ENCODE results near the gene SNAP23.
"Not testable (repeated sequence)": the region's sequence is repeated elsewhere in the genome, so short reads cannot be mapped to it uniquely, and the experiment has no call there.

Gene SNAP23

DNA sequence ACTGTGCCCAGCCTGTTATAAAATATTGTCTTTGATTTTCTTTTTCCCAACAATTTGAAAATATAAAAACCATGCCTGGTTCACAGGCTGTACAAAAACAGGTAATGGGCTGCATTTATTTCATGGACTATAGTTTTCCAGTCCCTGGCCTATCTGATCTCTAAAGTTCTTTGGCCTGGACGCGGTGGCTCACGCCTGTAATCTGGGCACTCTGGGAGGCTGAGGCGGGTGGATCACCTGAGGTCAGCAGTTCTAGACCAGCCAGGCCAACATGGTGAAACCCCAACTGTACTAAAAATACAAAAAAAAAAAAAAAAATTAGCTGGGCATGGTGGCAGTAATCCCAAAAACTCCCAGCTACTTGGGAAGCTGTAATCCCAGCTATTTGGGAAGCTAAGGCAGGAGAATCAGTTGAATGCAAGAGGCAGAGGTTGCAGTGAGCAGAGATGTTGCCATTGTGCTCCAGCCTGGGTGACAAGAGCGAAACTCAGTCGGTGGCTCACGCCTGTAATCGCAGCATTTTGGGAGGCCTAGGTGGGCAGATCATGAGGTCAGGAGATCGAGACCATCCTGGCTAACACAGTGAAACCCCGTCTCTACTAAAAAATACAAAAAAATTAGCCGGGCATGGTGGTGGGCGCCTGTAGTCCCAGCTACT is 61.2 kb downstream of the SNAP23 start:
- in situ Hi-C loops (cut with MboI; ENCODE audit: low sequenced_read_pairs) = not testable (repeated sequence)

DNA sequence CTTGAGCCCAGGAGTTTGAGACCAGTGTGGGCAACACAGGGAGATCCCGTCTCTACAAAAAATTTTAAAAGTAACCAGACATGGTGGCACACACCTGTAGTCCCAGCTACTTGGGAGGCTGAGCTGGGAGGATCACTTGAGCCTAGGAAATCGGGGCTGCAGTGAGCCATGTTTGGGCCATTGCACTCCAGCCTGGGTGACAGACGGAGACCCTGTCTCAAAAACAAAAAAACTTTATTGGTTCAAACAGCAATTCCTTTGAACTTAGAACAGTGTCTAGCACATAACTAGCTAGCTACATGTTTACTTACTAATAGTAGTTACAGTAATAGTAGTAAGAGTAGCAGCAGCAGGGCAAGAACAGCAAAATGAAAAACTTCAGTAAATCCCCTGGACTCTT is 63.3 kb downstream of the SNAP23 start:
- in situ Hi-C loops (cut with MboI; ENCODE audit: low sequenced_read_pairs) = no loop called here

DNA sequence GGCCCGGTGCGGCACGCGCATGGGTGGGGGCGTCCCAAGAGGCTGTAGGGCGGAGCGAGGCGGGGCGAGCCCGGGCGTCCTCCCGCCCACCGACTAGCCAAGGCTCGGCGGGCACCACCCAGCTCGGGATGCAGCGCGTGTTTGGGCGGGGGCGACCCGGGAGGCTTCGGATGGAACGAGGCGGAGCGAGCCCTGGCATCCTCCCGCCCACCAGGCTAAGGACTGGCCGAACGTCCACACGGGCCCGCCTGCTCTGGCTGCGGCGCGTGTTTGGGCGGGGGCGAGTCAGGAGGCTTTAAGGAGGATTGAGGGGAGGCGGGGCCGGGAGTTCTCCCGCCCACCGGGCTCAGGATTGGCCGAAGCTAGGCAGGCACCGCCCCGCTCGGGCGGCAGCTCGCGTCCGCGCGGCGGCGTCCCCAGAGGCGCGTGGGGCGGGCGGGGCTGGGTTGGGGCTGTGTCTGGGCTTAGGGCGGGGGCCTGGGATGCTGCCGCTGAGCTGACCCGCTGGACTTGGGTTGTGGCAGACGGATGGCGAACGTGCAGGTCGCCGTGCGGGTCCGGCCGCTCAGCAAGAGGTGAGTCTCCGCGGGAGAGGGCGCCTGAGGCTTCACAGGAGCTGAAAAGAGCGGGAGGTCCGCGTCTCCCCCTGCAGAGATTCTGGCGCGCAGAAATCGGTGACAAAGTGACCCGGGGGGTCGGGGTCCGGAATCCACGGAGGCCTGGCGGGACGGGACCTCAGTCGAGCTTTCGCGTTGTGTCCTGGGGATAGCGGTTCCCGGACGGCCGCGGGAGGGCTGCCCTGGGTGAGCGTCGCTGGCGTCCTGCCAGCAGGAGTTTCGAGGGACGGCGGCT is 80.0 kb downstream of the SNAP23 start, which contains the start of gene STARD9:
Gene STARD9, plus strand, starts transcription at position 419 of the 852 bp plus-strand sequence. Its CDS starts 110 bp downstream, at position 529.
- in situ Hi-C loops (cut with MboI; ENCODE audit: low sequenced_read_pairs) = no loop called here

DNA sequence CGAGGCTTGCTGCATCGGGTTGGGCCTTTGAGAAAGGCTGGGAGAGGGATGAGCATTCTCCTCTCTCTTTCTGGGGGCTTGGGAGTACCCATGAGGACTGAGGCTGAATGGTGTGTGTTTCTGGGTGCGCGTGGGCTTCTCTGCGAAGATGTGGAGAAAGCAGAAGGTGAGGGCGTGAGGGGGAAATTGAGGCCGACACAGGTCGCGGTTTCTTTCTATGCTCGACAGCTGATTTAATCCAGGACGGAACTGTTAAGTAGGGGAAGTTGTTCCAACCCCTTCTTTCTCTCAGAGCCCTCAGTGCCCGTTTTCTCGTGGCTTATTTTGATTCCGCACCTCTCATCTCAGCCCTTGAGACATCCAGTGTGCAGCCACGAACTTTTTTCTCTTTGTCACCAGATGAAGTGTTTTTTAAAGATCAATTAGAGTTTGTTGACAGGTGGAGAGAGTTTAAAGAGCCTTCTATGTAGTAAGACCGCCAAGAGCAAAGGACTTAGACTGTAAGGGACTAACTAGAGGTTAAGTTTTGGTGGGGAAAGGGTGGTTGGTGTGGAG is 80.7 kb downstream of the SNAP23 start:
- in situ Hi-C loops (cut with MboI; ENCODE audit: low sequenced_read_pairs) = no loop called here

DNA sequence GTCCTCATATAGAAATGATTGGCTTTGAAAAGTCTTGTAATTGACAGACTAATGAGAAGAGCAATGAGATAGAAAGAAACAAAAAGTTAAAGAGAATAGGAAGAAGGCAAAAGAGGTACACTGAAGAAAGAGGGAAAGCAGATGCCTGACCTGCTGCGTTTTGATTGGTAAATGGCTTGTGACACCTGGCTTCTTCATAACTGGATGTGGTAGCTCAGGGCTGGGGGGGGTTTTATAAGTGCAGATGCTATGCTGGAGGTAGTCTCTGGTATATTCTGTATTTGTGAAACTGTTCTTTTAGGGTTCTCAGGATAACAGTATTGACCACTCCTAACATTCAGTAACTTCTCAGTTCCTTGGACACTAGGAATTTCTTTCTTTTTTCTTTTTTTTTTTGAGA is 81.3 kb downstream of the SNAP23 start:
- in situ Hi-C loops (cut with MboI; ENCODE audit: low sequenced_read_pairs) = no loop called here

DNA sequence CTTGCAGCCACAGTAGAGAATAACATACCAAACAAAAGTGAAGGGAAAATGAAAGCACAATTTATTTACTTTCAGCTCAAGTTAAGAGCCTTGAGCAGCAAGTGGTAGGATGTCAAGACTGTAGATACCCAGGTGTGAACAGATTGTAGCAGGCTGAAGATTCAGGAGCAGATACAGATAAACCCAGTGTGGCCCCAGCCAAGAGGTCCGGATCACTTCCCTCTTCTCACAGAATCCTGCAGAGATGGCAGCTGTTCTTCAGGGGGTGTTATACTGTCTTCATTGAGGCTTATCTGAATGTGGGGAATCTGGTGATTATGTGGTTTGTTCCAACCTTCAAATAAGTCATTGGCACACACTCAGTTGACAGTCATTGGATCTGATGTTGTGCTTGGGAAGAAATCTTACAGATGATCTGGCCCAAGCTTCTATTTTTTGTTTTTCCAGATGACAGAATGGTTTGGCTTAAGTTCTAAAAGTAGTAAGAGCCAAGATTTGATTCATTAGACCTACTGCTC is 82.1 kb downstream of the SNAP23 start:
- in situ Hi-C loops (cut with MboI; ENCODE audit: low sequenced_read_pairs) = no loop called here

DNA sequence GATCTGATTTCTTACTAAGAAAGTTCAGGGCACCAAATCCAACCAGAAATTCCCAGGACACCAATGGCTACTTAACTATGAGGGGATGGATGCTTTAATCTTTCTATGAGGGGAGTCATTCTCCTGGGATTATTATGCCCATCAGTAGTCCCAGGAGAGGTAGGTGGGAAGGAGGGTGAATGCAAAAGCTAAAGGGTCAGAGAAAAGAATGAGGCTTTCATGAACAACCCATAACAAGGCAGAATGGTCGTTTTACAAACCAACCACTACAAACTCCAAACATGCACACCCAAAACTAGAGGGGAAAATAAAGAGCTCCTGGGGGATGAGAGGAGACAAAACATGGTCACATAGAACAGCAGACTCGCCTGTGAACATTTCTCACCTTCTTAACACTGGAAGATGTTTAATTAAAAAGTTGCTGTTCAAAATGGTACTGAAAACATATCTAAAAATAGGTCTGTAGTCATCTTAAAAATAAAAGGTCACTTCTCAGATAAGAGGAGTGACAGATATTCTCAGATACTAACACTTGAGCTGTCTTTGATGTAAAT is 83.6 kb downstream of the SNAP23 start:
- in situ Hi-C loops (cut with MboI; ENCODE audit: low sequenced_read_pairs) = no loop called here

DNA sequence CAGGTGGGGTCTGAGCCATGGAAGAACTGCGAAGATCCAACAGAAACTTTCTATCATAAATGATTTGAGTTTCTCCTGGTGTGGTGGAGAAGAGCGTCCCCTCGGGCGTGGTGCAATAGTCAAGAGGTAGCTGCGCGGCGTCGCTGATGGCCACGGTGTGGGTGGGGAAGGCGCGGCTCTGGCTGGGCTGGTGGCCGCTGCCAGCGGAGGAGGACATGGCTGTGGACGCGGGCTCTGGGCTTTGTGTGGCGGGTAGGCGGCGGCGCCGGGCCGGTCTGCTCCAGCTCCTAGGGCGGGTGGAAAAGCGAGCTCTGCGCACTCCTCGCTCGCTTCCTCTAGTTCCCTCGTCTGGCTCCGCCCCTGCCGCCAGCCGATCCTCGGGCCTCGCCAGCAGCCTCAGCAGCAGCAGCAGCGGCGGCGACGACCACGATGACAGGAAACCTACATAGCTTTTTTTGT is 85.9 kb downstream of the SNAP23 start:
- in situ Hi-C loops (cut with MboI; ENCODE audit: low sequenced_read_pairs) = no loop called here

Measured in HL-60/S4 treated with phorbol 12-myristate 13-acetate at 8.2 ng/mL for 4 days and 3 days (cell line).